ENCODE results near the gene TMEM126B.
A peak's percentile ranks its signal among the peaks of the same experiment; 100 is the strongest.
"Not testable (repeated sequence)": the region's sequence is repeated elsewhere in the genome, so short reads cannot be mapped to it uniquely, and the experiment has no call there.

TMEM126B gene

GRCh38 chr11:85627998-85628770 lies at the start of gene TMEM126B:
Gene TMEM126B (plus strand): TSS chr11:85628593. CDS start chr11:85628608, 15 bp downstream.
- DNase-seq (ENCODE audit: low read depth) = peak; percentile 98

- DNase-seq (ENCODE audit: low read depth) = no peak
Observed at GRCh38 chr11:85582111-85582510, 46.3 kb upstream of the TMEM126B start.

GRCh38 chr11:85589373-85589772 lies 39.0 kb upstream of the TMEM126B start:
- peak; percentile 2 for DNase-seq (ENCODE audit: low read depth)

GRCh38 chr11:85590848-85591483 lies 37.4 kb upstream of the TMEM126B start:
- DNase-seq (ENCODE audit: low read depth) = peak; percentile 46

GRCh38 chr11:85595285-85595884 lies 33.0 kb upstream of the TMEM126B start:
- peak; percentile 53 for DNase-seq (ENCODE audit: low read depth)

GRCh38 chr11:85596886-85597285 lies 31.5 kb upstream of the TMEM126B start:
- no peak for DNase-seq (ENCODE audit: low read depth)

- no peak for DNase-seq (ENCODE audit: low read depth)
Observed at GRCh38 chr11:85599083-85599482, 29.3 kb upstream of the TMEM126B start.

- DNase-seq (ENCODE audit: low read depth) = peak; percentile 39
Observed at GRCh38 chr11:85602526-85603213, 25.7 kb upstream of the TMEM126B start.

GRCh38 chr11:85603220-85603619 lies 25.2 kb upstream of the TMEM126B start:
- DNase-seq (ENCODE audit: low read depth) = no peak

GRCh38 chr11:85606237-85606636 lies 22.2 kb upstream of the TMEM126B start:
- not testable (repeated sequence) for DNase-seq (ENCODE audit: low read depth)

- DNase-seq (ENCODE audit: low read depth) = not testable (repeated sequence)
Observed at GRCh38 chr11:85608621-85609020, 19.8 kb upstream of the TMEM126B start.

GRCh38 chr11:85609286-85609685 lies 19.1 kb upstream of the TMEM126B start:
- DNase-seq (ENCODE audit: low read depth) = not testable (repeated sequence)

GRCh38 chr11:85611643-85612042 lies 16.8 kb upstream of the TMEM126B start:
- not testable (repeated sequence) for DNase-seq (ENCODE audit: low read depth)

GRCh38 chr11:85619499-85619898 lies 8.9 kb upstream of the TMEM126B start:
- DNase-seq (ENCODE audit: low read depth) = no peak

- no peak for DNase-seq (ENCODE audit: low read depth)
Observed at GRCh38 chr11:85620256-85620655, 8.1 kb upstream of the TMEM126B start.

GRCh38 chr11:85626496-85626895 lies 1.9 kb upstream of the TMEM126B start:
- peak; percentile 8 for DNase-seq (ENCODE audit: low read depth)

- DNase-seq (ENCODE audit: low read depth) = peak; percentile 27
Observed at GRCh38 chr11:85627332-85627997, 928 bp upstream of the TMEM126B start, which contains the start of gene DLG2. Gene DLG2 (minus strand): TSS chr11:85627344.

GRCh38 chr11:85628771-85629341 lies 463 bp downstream of the TMEM126B start:
- peak; percentile 10 for DNase-seq (ENCODE audit: low read depth)

GRCh38 chr11:85634747-85635146 lies 6.4 kb downstream of the TMEM126B start:
- DNase-seq (ENCODE audit: low read depth) = no peak

- DNase-seq (ENCODE audit: low read depth) = peak; percentile 11
Observed at GRCh38 chr11:85643191-85643614, 14.8 kb downstream of the TMEM126B start.

GRCh38 chr11:85647078-85647477 lies 18.7 kb downstream of the TMEM126B start:
- no peak for DNase-seq (ENCODE audit: low read depth)
